OCI-LY1 (cell line): ENCODE data around the gene HENMT1.
"Not testable (repeated sequence)": the region's sequence is repeated elsewhere in the genome, so short reads cannot be mapped to it uniquely, and the experiment has no call there.

Experiments used
- H2AFZ ChIP-seq: fragments of 200-600 bp; sonication (generic), shearing (Covaris generic); 2 replicates; pipeline ENCODE4 v1.6.0; 2014; ENCODE audit warnings: antibody characterized with exemption, mild to moderate bottlenecking, low read length
- H3F3A ChIP-seq: fragments of 200-600 bp; sonication (generic), shearing (Covaris generic); 2 replicates; pipeline ENCODE4 v1.6.0; 2014; ENCODE audit warnings: mild to moderate bottlenecking, antibody characterized with exemption, low read length, moderate library complexity; ENCODE audit not compliant: insufficient read depth
- H3K27ac ChIP-seq: fragments of 200-600 bp; sonication (generic); 2 replicates; pipeline ENCODE4 v1.5.1; 2014; ENCODE audit warnings: low read length, mixed run types, mild to moderate bottlenecking, low read depth; ENCODE audit not compliant: poor library complexity, severe bottlenecking
- H3K27me3 ChIP-seq: fragments of 200-600 bp; sonication (generic); 2 replicates; pipeline ENCODE4 v1.6.0; 2014; ENCODE audit warnings: antibody characterized with exemption, mild to moderate bottlenecking, low read length, moderate library complexity; ENCODE audit not compliant: insufficient read depth
- H3K36me3 ChIP-seq: fragments of 200-600 bp; sonication (generic); 2 replicates; pipeline ENCODE4 v1.6.1; 2014; ENCODE audit warnings: mild to moderate bottlenecking, antibody characterized with exemption, low read length, moderate library complexity, mixed read lengths; ENCODE audit not compliant: insufficient read depth
- H3K4me1 ChIP-seq: fragments of 200-600 bp; sonication (generic); 2 replicates; pipeline ENCODE4 v1.5.1; 2014; ENCODE audit warnings: mild to moderate bottlenecking, low read length, moderate library complexity; ENCODE audit not compliant: insufficient read depth, severe bottlenecking
- H3K4me2 ChIP-seq: fragments of 200-600 bp; sonication (generic), shearing (Covaris generic); 2 replicates; pipeline ENCODE4 v1.6.1; 2014; ENCODE audit warnings: low read length
- H3K4me3 ChIP-seq: fragments of 200-600 bp; sonication (generic); 2 replicates; pipeline ENCODE4 v1.5.1; 2014; ENCODE audit warnings: low read length, low read depth, mild to moderate bottlenecking, mixed read lengths; ENCODE audit not compliant: poor library complexity, severe bottlenecking
- H3K79me2 ChIP-seq: fragments of 200-600 bp; shearing (Covaris generic); 2 replicates; pipeline ENCODE4 v1.6.1; 2016; ENCODE audit warnings: mixed run types, low read length, mixed read lengths; ENCODE audit not compliant: insufficient read depth
- H3K9ac ChIP-seq: fragments of 200-600 bp; sonication (generic), shearing (Covaris generic); 2 replicates; pipeline ENCODE4 v1.6.1; 2014; ENCODE audit warnings: mild to moderate bottlenecking, low read length, mixed read lengths
- H3K9me2 ChIP-seq: fragments of 200-600 bp; sonication (generic), shearing (Covaris generic); 2 replicates; pipeline ENCODE4 v1.6.1; 2014; ENCODE audit warnings: low read depth, mild to moderate bottlenecking, low read length, mixed read lengths
- H3K9me3 ChIP-seq: fragments of 200-600 bp; shearing (Covaris generic); 2 replicates; pipeline ENCODE4 v1.6.1; 2014; ENCODE audit warnings: low read length, mixed read lengths
- H4K20me1 ChIP-seq: fragments of 200-600 bp; sonication (generic), shearing (Covaris generic); 2 replicates; pipeline ENCODE4 v1.6.0; 2016; ENCODE audit warnings: mild to moderate bottlenecking, low read length; ENCODE audit not compliant: insufficient read depth
- CTCF ChIP-seq: fragments of 200-600 bp; sonication (generic), shearing (Covaris generic); IDR thresholded peaks from 2 replicates; pipeline ENCODE4 v1.5.1; 2017; ENCODE audit warnings: mild to moderate bottlenecking, antibody characterized with exemption, low read length, moderate library complexity, mixed read lengths
- EZH2 ChIP-seq: fragments of 200-600 bp; sonication (generic), shearing (Covaris generic); IDR thresholded peaks from 2 replicates; pipeline ENCODE4 v1.8.0; 2017; ENCODE audit warnings: borderline replicate concordance, mixed run types, mild to moderate bottlenecking, antibody characterized with exemption, low read length, moderate library complexity, mixed read lengths

Gene HENMT1

DNA sequence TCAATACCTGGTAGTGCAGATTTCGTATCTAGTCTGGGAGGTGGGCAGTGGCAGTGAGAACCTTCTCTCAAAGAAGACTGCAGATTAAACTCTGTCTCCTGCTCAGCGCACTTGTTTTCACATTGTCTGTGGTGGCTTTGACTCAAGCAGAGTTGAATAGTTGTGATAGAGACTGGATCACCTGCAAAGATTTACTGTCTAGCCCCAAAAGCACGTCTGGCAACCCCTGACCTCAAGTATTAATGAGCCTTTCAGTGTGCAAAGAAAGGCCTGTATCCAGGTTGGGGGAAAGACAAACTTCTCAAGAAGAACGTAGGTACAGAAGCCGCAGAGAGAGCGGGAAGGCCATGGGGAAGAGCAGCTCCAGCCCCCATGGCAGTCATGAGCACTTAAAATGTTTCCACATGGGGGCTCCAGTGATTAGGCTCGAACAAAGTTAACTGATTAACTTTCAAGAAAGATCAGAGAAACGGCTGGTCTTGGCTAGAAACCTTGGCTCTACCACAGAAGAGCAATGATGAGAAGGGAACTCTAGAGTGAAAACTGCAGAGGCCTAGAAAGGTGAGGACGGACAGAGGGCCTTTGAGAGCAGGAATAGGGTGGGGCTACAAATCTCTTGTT, 15.2 kb downstream of the HENMT1 start:
- Histone ChIP-seq H3F3A (no peaks in the 10 kb centered on the region), H3K36me3 (peaks cover 13% of the 10 kb centered on the region), H3K9ac (no peak overlapping the region), H3K79me2 (no peaks in the 10 kb centered on the region), H3K4me1 (peaks cover 13% of the 10 kb centered on the region), H3K27me3 (no peaks in the 10 kb centered on the region), H2AFZ (no peak overlapping the region), H3K9me2 (no peaks in the 10 kb centered on the region), H4K20me1 (no peaks in the 10 kb centered on the region), H3K9me3 (no peaks in the 10 kb centered on the region), H3K4me2 (no peak overlapping the region), H3K27ac (no peak overlapping the region), H3K4me3 (no peak overlapping the region)
- no peak for TF ChIP-seq CTCF
- TF ChIP-seq EZH2 = no peak

GRCh38 chr1:108644984-108645383, 15.9 kb downstream of the HENMT1 start:
- no peak overlapping the region for H3K27ac ChIP-seq
- no peaks in the 10 kb centered on the region for H3F3A ChIP-seq
- H3K36me3 ChIP-seq = peaks cover 12% of the 10 kb centered on the region
- TF ChIP-seq EZH2 (no peak), CTCF (no peak)
- H3K9ac ChIP-seq = no peak overlapping the region
- H4K20me1 ChIP-seq = no peaks in the 10 kb centered on the region
- H3K9me3 ChIP-seq = no peaks in the 10 kb centered on the region
- no peak overlapping the region for H3K4me2 ChIP-seq
- H3K27me3 ChIP-seq = no peaks in the 10 kb centered on the region
- no peaks in the 10 kb centered on the region for H3K9me2 ChIP-seq
- no peak overlapping the region for H3K4me3 ChIP-seq
- no peak overlapping the region for H2AFZ ChIP-seq
- H3K4me1 ChIP-seq = peaks cover 13% of the 10 kb centered on the region
- H3K79me2 ChIP-seq = no peaks in the 10 kb centered on the region

DNA sequence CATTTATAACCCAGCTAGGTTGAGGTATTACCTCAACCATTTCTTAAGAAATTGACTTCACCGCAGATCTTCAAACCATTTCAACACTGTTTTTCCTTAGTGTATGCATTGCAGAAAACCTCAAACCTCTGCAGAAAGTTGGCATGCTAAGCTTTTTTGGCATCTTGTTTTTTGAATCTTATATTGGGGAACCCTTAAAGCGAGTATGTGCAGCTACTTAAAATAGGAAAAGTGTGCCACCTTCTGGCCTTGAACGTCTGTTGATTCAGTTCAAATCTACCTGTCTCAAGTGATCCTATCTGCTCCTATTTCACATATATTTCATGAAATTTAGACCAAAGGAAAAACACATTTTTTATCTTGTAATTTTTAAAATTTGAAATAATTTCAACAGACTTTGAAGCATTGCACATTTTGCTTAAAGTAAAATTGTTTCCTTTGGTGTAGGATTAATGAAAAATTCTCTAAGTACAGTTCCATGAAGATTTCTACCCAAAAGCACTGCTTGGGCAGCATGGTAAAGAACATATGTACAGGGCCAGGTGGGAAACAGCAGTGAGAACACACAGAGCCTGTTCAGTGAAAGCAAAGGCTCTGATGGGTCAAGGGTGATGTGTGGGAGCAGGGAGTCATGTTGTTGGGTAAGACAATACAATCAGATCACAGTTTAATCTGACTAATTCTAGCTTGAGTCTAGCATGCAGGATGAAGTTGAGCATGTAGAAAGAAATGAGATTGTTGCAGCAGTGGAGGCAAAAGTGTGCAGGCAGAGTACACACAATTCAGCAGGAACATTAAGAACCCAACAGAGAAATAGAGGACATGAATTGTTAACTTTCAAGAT, 17.2 kb downstream of the HENMT1 start:
- H3K79me2 ChIP-seq = no peaks in the 10 kb centered on the region
- H3K9me2 ChIP-seq = no peaks in the 10 kb centered on the region
- H3K4me3 ChIP-seq = no peak overlapping the region
- H3K27me3 ChIP-seq = no peaks in the 10 kb centered on the region
- H3K36me3 ChIP-seq = peaks cover 7% of the 10 kb centered on the region
- H3F3A ChIP-seq = no peaks in the 10 kb centered on the region
- H3K4me2 ChIP-seq = no peak overlapping the region
- no peak overlapping the region for H3K9ac ChIP-seq
- no peaks in the 10 kb centered on the region for H3K9me3 ChIP-seq
- H3K27ac ChIP-seq = no peak overlapping the region
- peaks cover 13% of the 10 kb centered on the region for H3K4me1 ChIP-seq
- TF ChIP-seq EZH2 (no peak), CTCF (peak; percentile 67)
- no peaks in the 10 kb centered on the region for H4K20me1 ChIP-seq
- H2AFZ ChIP-seq = no peak overlapping the region

GRCh38 chr1:108640863-108641262, 20.0 kb downstream of the HENMT1 start:
- not testable (repeated sequence) for H2AFZ ChIP-seq, H3K4me1 ChIP-seq, H3K4me3 ChIP-seq, H3K36me3 ChIP-seq, H3K9me2 ChIP-seq, H3K9me3 ChIP-seq, H3K27me3 ChIP-seq, H3K79me2 ChIP-seq, H3K9ac ChIP-seq, H4K20me1 ChIP-seq, H3K27ac ChIP-seq, H3K4me2 ChIP-seq, H3F3A ChIP-seq
